ENCODE measurements around the gene FMNL2.

Gene FMNL2

GRCh38 chr2:152440460-152440859 lies 105.5 kb downstream of the FMNL2 start:
- no peak overlapping the region for H3K27ac ChIP-seq (replicated peaks; ENCODE audit: low read length)
- no peak overlapping the region for H3K4me2 ChIP-seq (ENCODE audit: insufficient read depth, low read length, poor library complexity, severe bottlenecking)

GRCh38 chr2:152441961-152442360 lies 107.0 kb downstream of the FMNL2 start:
- H2BK120ac ChIP-seq (ENCODE audit: low read depth, low read length), result no peak overlapping the region
- H2AFZ ChIP-seq (ENCODE audit: low read length), result no peak overlapping the region
- no peak overlapping the region for H2BK15ac ChIP-seq (ENCODE audit: low read length)
- no peak overlapping the region for H2BK12ac ChIP-seq (ENCODE audit: low read length)
- H4K91ac ChIP-seq (ENCODE audit: low read depth, low read length, poor library complexity), result no peak overlapping the region
- no peak overlapping the region for H3K4me2 ChIP-seq (ENCODE audit: insufficient read depth, low read length, poor library complexity, severe bottlenecking)
- no CpG with 5 or more reads among the region's 7 CpGs for WGBS, 2 donors (ENCODE audit: extremely low coverage in 2 of 2, insufficient read length in 2 of 2, insufficient replicate concordance in 1 of 2)
- no peak overlapping the region for H3K4ac ChIP-seq (ENCODE audit: low read length)
- no peaks in the 10 kb centered on the region for H3K27me3 ChIP-seq (ENCODE audit: control insufficient read depth in 3 of 3, insufficient read depth in 3 of 3, low read depth in 1 of 3, low read length in 3 of 3)
- H3K4me3 ChIP-seq (ENCODE audit: low read length in 2 of 2), result no peak overlapping the region
- no peaks in the 10 kb centered on the region for H3K79me1 ChIP-seq (ENCODE audit: low read depth, low read length)
- H4K8ac ChIP-seq (ENCODE audit: low read depth, low read length), result no peak overlapping the region
- no peak overlapping the region for H2AK5ac ChIP-seq (ENCODE audit: low read depth, low read length)
- no peak overlapping the region for H3K18ac ChIP-seq (ENCODE audit: low read length)
- H3K36me3 ChIP-seq (replicated peaks in 1 of 2; ENCODE audit: control insufficient read depth in 2 of 2, insufficient read depth in 2 of 2, low read length in 2 of 2), result no peaks in the 10 kb centered on the region
- no peak overlapping the region for H2BK5ac ChIP-seq (ENCODE audit: low read length)
- H3K9ac ChIP-seq (ENCODE audit: low read depth, low read length, poor library complexity), result no peak overlapping the region
- H3K14ac ChIP-seq (ENCODE audit: low read length), result no peak overlapping the region
- H3K23ac ChIP-seq (ENCODE audit: low read depth, low read length, poor library complexity), result no peak overlapping the region
- peaks cover 9 to 13% of the 10 kb centered on the region in 2 donors for H3K4me1 ChIP-seq (ENCODE audit: control insufficient read depth in 2 of 2, insufficient read depth in 1 of 2, low read depth in 1 of 2, low read length in 2 of 2)
- no peak overlapping the region for H3K27ac ChIP-seq (replicated peaks; ENCODE audit: low read length)
- no peaks in the 10 kb centered on the region for H3K9me3 ChIP-seq (replicated peaks in 1 of 2; ENCODE audit: control insufficient read depth in 2 of 2, insufficient read depth in 1 of 2, low read depth in 1 of 2, low read length in 2 of 2)
- no peak for DNase-seq (ENCODE audit: low spot score)

More at GRCh38 chr2:152440460-152440859, 105.5 kb downstream of the FMNL2 start:
- DNase-seq (ENCODE audit: low spot score), result no peak
- Histone ChIP-seq H3K18ac (ENCODE audit: low read length) (no peak overlapping the region), H2AK5ac (ENCODE audit: low read depth, low read length) (no peak overlapping the region), H3K27me3 (ENCODE audit: control insufficient read depth in 3 of 3, insufficient read depth in 3 of 3, low read depth in 1 of 3, low read length in 3 of 3) (no peaks in the 10 kb centered on the region), H3K9me3 (replicated peaks in 1 of 2; ENCODE audit: control insufficient read depth in 2 of 2, insufficient read depth in 1 of 2, low read depth in 1 of 2, low read length in 2 of 2) (no peaks in the 10 kb centered on the region), H2BK12ac (ENCODE audit: low read length) (no peak overlapping the region), H3K14ac (ENCODE audit: low read length) (no peak overlapping the region), H2BK15ac (ENCODE audit: low read length) (no peak overlapping the region), H2BK5ac (ENCODE audit: low read length) (no peak overlapping the region), H3K4me3 (ENCODE audit: low read length in 2 of 2) (no peak overlapping the region), H3K23ac (ENCODE audit: low read depth, low read length, poor library complexity) (no peak overlapping the region), H3K36me3 (replicated peaks in 1 of 2; ENCODE audit: control insufficient read depth in 2 of 2, insufficient read depth in 2 of 2, low read length in 2 of 2) (no peaks in the 10 kb centered on the region), H3K79me1 (ENCODE audit: low read depth, low read length) (peaks cover 4% of the 10 kb centered on the region), H3K4ac (ENCODE audit: low read length) (no peak overlapping the region), H2BK120ac (ENCODE audit: low read depth, low read length) (no peak overlapping the region), H2AFZ (ENCODE audit: low read length) (no peak overlapping the region), H3K9ac (ENCODE audit: low read depth, low read length, poor library complexity) (no peak overlapping the region), H4K91ac (ENCODE audit: low read depth, low read length, poor library complexity) (no peak overlapping the region), H4K8ac (ENCODE audit: low read depth, low read length) (no peak overlapping the region), H3K4me1 (ENCODE audit: control insufficient read depth in 2 of 2, insufficient read depth in 1 of 2, low read depth in 1 of 2, low read length in 2 of 2) (peaks cover 5 to 13% of the 10 kb centered on the region in 2 donors)
- WGBS, 2 donors (ENCODE audit: extremely low coverage in 2 of 2, insufficient read length in 2 of 2, insufficient replicate concordance in 1 of 2), result no CpG with 5 or more reads among the region's 3 CpGs

GRCh38 chr2:152443771-152444170 lies 108.8 kb downstream of the FMNL2 start:
- peaks cover 9 to 11% of the 10 kb centered on the region in 2 donors for H3K4me1 ChIP-seq (ENCODE audit: control insufficient read depth in 2 of 2, insufficient read depth in 1 of 2, low read depth in 1 of 2, low read length in 2 of 2)
- no peak overlapping the region for H2AK5ac ChIP-seq (ENCODE audit: low read depth, low read length)
- no peak overlapping the region for H3K4ac ChIP-seq (ENCODE audit: low read length)
- H2BK120ac ChIP-seq (ENCODE audit: low read depth, low read length), result no peak overlapping the region
- no CpG with 5 or more reads among the region's 6 CpGs for WGBS, 2 donors (ENCODE audit: extremely low coverage in 2 of 2, insufficient read length in 2 of 2, insufficient replicate concordance in 1 of 2)
- H2BK15ac ChIP-seq (ENCODE audit: low read length), result no peak overlapping the region
- no peak overlapping the region for H3K9ac ChIP-seq (ENCODE audit: low read depth, low read length, poor library complexity)
- H3K4me2 ChIP-seq (ENCODE audit: insufficient read depth, low read length, poor library complexity, severe bottlenecking), result no peak overlapping the region
- no peak overlapping the region for H3K4me3 ChIP-seq (ENCODE audit: low read length in 2 of 2)
- H3K9me3 ChIP-seq (replicated peaks in 1 of 2; ENCODE audit: control insufficient read depth in 2 of 2, insufficient read depth in 1 of 2, low read depth in 1 of 2, low read length in 2 of 2), result no peaks in the 10 kb centered on the region
- no peaks in the 10 kb centered on the region for H3K27me3 ChIP-seq (ENCODE audit: control insufficient read depth in 3 of 3, insufficient read depth in 3 of 3, low read depth in 1 of 3, low read length in 3 of 3)
- no peak overlapping the region for H2BK5ac ChIP-seq (ENCODE audit: low read length)
- H2AFZ ChIP-seq (ENCODE audit: low read length), result no peak overlapping the region
- H4K8ac ChIP-seq (ENCODE audit: low read depth, low read length), result no peak overlapping the region
- H3K27ac ChIP-seq (replicated peaks; ENCODE audit: low read length), result no peak overlapping the region
- H2BK12ac ChIP-seq (ENCODE audit: low read length), result peak overlapping the region; percentile 66
- H3K79me1 ChIP-seq (ENCODE audit: low read depth, low read length), result no peaks in the 10 kb centered on the region
- no peak for DNase-seq (ENCODE audit: low spot score)
- no peaks in the 10 kb centered on the region for H3K36me3 ChIP-seq (replicated peaks in 1 of 2; ENCODE audit: control insufficient read depth in 2 of 2, insufficient read depth in 2 of 2, low read length in 2 of 2)
- H3K14ac ChIP-seq (ENCODE audit: low read length), result no peak overlapping the region
- no peak overlapping the region for H3K18ac ChIP-seq (ENCODE audit: low read length)
- no peak overlapping the region for H3K23ac ChIP-seq (ENCODE audit: low read depth, low read length, poor library complexity)
- no peak overlapping the region for H4K91ac ChIP-seq (ENCODE audit: low read depth, low read length, poor library complexity)

- Histone ChIP-seq H2AK5ac (ENCODE audit: low read depth, low read length) (no peak overlapping the region), H3K14ac (ENCODE audit: low read length) (no peak overlapping the region), H3K79me1 (ENCODE audit: low read depth, low read length) (no peaks in the 10 kb centered on the region), H3K18ac (ENCODE audit: low read length) (no peak overlapping the region), H3K23ac (ENCODE audit: low read depth, low read length, poor library complexity) (no peak overlapping the region), H2BK15ac (ENCODE audit: low read length) (no peak overlapping the region), H3K4me3 (ENCODE audit: low read length in 2 of 2) (no peak overlapping the region), H3K36me3 (replicated peaks in 1 of 2; ENCODE audit: control insufficient read depth in 2 of 2, insufficient read depth in 2 of 2, low read length in 2 of 2) (no peaks in the 10 kb centered on the region), H4K91ac (ENCODE audit: low read depth, low read length, poor library complexity) (no peak overlapping the region), H3K4ac (ENCODE audit: low read length) (no peak overlapping the region), H3K9me3 (replicated peaks in 1 of 2; ENCODE audit: control insufficient read depth in 2 of 2, insufficient read depth in 1 of 2, low read depth in 1 of 2, low read length in 2 of 2) (no peaks in the 10 kb centered on the region), H3K4me1 (ENCODE audit: control insufficient read depth in 2 of 2, insufficient read depth in 1 of 2, low read depth in 1 of 2, low read length in 2 of 2) (peaks cover 10 to 15% of the 10 kb centered on the region in 2 donors), H2AFZ (ENCODE audit: low read length) (no peak overlapping the region), H3K9ac (ENCODE audit: low read depth, low read length, poor library complexity) (no peak overlapping the region), H2BK120ac (ENCODE audit: low read depth, low read length) (no peak overlapping the region), H3K4me2 (ENCODE audit: insufficient read depth, low read length, poor library complexity, severe bottlenecking) (no peak overlapping the region), H2BK12ac (ENCODE audit: low read length) (no peak overlapping the region), H2BK5ac (ENCODE audit: low read length) (no peak overlapping the region), H3K27ac (replicated peaks; ENCODE audit: low read length) (no peak overlapping the region), H3K27me3 (ENCODE audit: control insufficient read depth in 3 of 3, insufficient read depth in 3 of 3, low read depth in 1 of 3, low read length in 3 of 3) (no peaks in the 10 kb centered on the region), H4K8ac (ENCODE audit: low read depth, low read length) (no peak overlapping the region)
- DNase-seq (ENCODE audit: low spot score), result no peak
- no CpG with 5 or more reads among the region's 3 CpGs for WGBS, 2 donors (ENCODE audit: extremely low coverage in 2 of 2, insufficient read length in 2 of 2, insufficient replicate concordance in 1 of 2)
Observed at GRCh38 chr2:152444448-152444847, 109.5 kb downstream of the FMNL2 start.
